Adrenal gland (tissue), 12 donors: ENCODE data around the gene ZC3H18. TPM values are rescaled to one million over a fixed set of nuclear protein-coding genes. Genes with fewer than 3 reads are reported as not detected.

Source experiments
- DNase-seq, 7 donors: peaks; one replicate each; pipeline ENCODE4 v3.0.0-alpha.2; 2019 to 2020
- H3K27ac ChIP-seq, 5 donors: fragments of 200-600 bp; sonication (generic) in 4 of 5; 1 replicate in 3 of 5; 2 replicates in 2 of 5; pipeline versions ENCODE4 v1.5.1 to v1.8.0; 2016 to 2020; ENCODE audit warnings: mild to moderate bottlenecking in 1 of 5
- H3K27me3 ChIP-seq: fragments of 200-600 bp; 2 replicates; pipeline ENCODE4 v1.8.0; 2021
- H3K36me3 ChIP-seq, 2 donors: fragments of 200-600 bp; replicated peaks in 1 of 2; 1 replicate in 1 of 2; 2 replicates in 1 of 2; pipeline versions ENCODE4 v1.5.1 to v1.8.0; 2018 to 2022
- H3K4me1 ChIP-seq, 2 donors: fragments of 200-600 bp; replicated peaks in 1 of 2; 1 replicate in 1 of 2; 2 replicates in 1 of 2; pipeline versions ENCODE4 v1.5.1 to v1.8.0; 2018 to 2021
- H3K4me3 ChIP-seq, 4 donors: fragments of 200-600 bp; sonication (generic) in 3 of 4; one replicate each; pipeline ENCODE4 v1.5.1; 2016 to 2018
- H3K9me3 ChIP-seq, 3 donors: fragments of 200-600 bp; sonication (generic) in 1 of 3; replicated peaks in 1 of 3; 1 replicate in 2 of 3; 2 replicates in 1 of 3; pipeline versions ENCODE4 v1.5.1 to v1.8.0; 2016 to 2021
- POLR2A ChIP-seq, 2 donors: fragments of 450-650 bp; IDR thresholded peaks; one replicate each; pipeline ENCODE4 v1.6.1; 2017; ENCODE audit warnings: antibody characterized with exemption in 2 of 2, mild to moderate bottlenecking in 2 of 2, moderate library complexity in 1 of 2
- WGBS, 4 donors: extraction: QIAGEN DNeasy Blood & Tissue Kit in 2 of 4; methylation state at CpG; one replicate each; pipeline versions ENCODE4 v1.1.5 to v1.1.7; 2013 to 2017; 5-methylcytosine and 5-hydroxymethylcytosine counted together
- intact Hi-C, 2 donors: fragments of 100-400 bp; cut with DNase I; formaldehyde crosslinking; loops; one replicate each; pipeline versions ENCODE4 v1.14.1 to v1.15.0; 2022 to 2023
- polyA plus RNA-seq, 3 donors: library from polyadenylated mRNA; stranded (reverse); fragments of 200-250 nt in 2 of 3; fragments of 350-450 nt in 1 of 3; fragmentation: Illumina TruSeq in 1 of 3; extraction: RNeasy Lipid Tissue Mini Kit (QIAGEN cat#74804) in 1 of 3; gene quantifications; one replicate each; pipeline ENCODE4 v1.2.3, GENCODE V29; 2013 to 2014
- total RNA-seq, 9 donors: library from RNA; depleted of rRNA in 4 of 9; stranded (reverse); fragments of >200 nt in 4 of 9; fragments of 120-200 nt in 1 of 9; fragmentation: NEBNext Ultra II Directional in 1 of 9; extraction: Animal tissue kit (Norgen Biotek cat#: 25700) in 1 of 9; gene quantifications; one replicate each; pipeline versions ENCODE4 v1.1.0 to v1.2.4, GENCODE V29; 2013 to 2023
- TF ChIP-seq, protein P1 (sequence below), 6 experiments: fragments of 450-650 bp in 4 of 6; fragments of 200-600 bp in 2 of 6; sonication (generic) in 1 of 6; IDR thresholded peaks; 1 replicate in 5 of 6; 2 replicates in 1 of 6; pipeline versions ENCODE4 v1.5.1 to v1.8.0; 2016 to 2021; ENCODE audit warnings: antibody characterized with exemption in 6 of 6, mild to moderate bottlenecking in 2 of 6, moderate library complexity in 1 of 6
- donor health status: healthy with polysubstance abuse.
- donor health status: Bipolar disorder and iron deficiency.
- donor health status: DM: yes; HTN: yes; CAD: no.
- donor health status: DM: no; HTN: no; CAD: no.
- donor health status: DM: no; HTN: no; CAD: no.
- donor health status: DM: yes; HTN: yes; CAD: no.

The ZC3H18 gene
- total and polyA plus RNA-seq, 12 donors: 6.1 to 49.1 (median 22.9) TPM

DNA sequence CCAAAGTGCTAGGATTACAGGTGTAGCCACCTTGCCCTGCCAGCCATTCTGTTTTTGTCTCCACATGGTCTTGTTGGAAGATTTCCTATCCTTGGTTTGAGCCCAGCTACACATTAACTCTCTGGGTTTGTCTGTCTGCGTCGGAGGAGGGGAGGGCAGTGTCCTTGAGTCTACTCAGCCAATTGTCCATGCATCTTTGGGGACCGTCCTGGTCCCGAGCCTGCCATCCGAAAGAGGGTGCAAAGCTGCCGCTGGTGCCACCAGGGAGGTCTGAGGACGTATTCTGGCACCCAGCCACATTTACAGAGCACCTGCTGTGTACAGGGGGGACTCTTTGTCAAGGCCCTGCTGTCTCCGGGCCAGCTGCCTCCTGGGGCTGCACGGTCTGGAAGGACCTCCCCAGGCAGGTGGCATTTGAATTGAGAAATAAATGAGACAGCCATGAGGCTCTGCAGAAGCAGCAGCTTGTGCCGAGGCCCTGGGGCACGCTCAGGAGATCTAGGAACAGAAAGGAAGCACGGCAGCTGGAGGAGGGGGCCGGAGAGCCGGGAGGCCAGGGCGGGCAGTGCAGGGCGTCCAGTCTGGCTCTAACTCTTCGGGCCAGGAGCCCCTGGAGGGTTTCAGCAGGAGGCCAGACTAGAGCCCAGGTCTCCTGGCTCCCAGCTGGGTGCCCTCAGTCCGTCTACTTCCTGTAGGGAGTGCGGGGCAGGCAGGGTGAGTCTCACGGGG, 79.2 kb downstream of the ZC3H18 start:
- DNase-seq: no peak
- TF ChIP-seq, protein P1, sequence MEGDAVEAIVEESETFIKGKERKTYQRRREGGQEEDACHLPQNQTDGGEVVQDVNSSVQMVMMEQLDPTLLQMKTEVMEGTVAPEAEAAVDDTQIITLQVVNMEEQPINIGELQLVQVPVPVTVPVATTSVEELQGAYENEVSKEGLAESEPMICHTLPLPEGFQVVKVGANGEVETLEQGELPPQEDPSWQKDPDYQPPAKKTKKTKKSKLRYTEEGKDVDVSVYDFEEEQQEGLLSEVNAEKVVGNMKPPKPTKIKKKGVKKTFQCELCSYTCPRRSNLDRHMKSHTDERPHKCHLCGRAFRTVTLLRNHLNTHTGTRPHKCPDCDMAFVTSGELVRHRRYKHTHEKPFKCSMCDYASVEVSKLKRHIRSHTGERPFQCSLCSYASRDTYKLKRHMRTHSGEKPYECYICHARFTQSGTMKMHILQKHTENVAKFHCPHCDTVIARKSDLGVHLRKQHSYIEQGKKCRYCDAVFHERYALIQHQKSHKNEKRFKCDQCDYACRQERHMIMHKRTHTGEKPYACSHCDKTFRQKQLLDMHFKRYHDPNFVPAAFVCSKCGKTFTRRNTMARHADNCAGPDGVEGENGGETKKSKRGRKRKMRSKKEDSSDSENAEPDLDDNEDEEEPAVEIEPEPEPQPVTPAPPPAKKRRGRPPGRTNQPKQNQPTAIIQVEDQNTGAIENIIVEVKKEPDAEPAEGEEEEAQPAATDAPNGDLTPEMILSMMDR (IDR thresholded peaks at IDR 0.05): no peak
- TF ChIP-seq POLR2A (IDR thresholded peaks at IDR 0.05): no peak
- Histone ChIP-seq H3K27ac (peak overlapping the region in 1 of 5 donors; percentile 90), H3K9me3 (no peaks in the 10 kb centered on the region), H3K36me3 (no peaks in the 10 kb centered on the region), H3K4me1 (peaks cover 0 to 12% of the 10 kb centered on the region in 2 donors), H3K27me3 (no peaks in the 10 kb centered on the region), H3K4me3 (peak overlapping the region in 1 of 4 donors; percentile 69)
- WGBS, 4 donors: 57 to 71% (median 65%) methylated on average over 14 to 20 of the region's 20 CpGs
- intact Hi-C loops: no loop called here

DNA sequence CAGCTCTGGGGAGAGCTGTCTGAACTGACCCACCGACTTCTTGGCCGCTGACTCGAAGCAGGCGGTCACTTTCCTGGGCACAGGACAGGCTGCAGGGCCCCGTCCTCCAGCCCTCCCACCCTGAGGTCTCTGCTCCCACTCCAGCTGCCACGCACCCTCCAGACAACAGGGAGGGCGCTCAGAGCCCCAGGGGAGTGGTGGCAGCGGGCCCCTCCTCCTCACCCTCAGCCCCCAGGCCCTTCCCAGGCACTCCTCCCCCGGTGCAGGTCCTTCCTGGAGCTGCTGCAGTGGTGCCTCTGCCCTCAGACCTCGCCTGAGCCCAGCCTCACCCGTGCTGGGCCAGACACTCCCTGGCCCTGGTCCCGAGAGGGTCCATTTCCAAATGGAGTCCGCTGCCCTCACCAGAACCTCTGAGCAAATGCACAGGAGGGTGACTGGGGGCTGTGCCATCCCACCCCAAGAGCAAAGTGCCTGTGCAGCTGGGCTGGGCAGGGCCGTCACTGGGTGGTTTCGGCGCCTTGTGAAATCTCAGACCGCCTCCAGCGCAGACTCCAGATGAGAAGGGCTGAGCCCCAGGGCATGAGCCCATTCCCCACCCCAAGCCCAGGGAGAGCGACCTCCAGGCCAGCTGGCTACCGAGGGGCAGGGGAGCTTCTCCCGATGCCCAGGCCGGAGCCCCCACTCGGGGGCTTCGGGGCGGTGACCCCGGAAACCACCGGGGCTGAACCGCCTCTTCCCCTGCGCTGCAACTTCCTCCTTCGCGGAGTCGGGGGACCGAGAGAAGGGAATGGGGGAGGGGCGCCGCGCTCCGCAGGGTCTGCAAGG, 79.9 kb downstream of the ZC3H18 start:
- H3K27ac ChIP-seq: peak overlapping the region in 4 of 5 donors; percentile 52 to 90 (median 66)
- WGBS, 4 donors: 23 to 43% (median 32%) methylated on average over 12 to 37 of the region's 37 CpGs
- peak in 2 of 7 donors; percentile 44 to 61 for DNase-seq

DNA sequence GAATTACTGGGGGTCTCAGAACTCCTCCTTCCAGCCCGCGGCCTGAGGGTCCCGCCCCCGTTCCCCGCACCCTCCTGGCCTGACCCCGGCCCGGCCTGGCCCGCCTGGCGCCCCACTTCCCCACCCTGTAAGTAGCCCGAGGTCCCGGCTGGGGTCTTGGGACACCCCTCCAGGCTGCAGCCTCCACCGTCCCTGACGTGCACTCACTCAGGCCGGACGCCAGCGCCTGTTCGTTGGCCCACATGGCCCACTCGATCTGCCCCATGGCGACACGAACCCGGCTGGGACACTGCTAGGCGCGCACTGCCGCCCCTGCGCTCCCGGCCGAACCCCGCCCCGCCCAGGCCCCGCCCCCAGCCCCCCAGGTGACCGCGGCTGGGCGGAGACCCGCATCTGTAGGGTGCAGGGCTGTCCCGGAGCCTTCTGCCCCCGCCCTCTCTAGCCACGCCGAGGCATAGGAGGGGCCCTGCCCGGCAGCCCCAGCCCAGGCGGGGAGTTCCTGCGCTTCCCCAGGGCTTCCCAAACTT, 80.6 kb downstream of the ZC3H18 start, which contains the start of gene CYBA:
Gene CYBA, minus strand, starts transcription at position 305 of the 527 bp plus-strand sequence. Its CDS starts 40 bp downstream, at position 265.
- H3K4me1 ChIP-seq: peaks cover 0 to 12% of the 10 kb centered on the region in 2 donors
- TF ChIP-seq, protein P1 (IDR thresholded peaks at IDR 0.05): no peak
- peak; percentile 14 to 25 for TF ChIP-seq POLR2A (IDR thresholded peaks at IDR 0.05)
- H3K9me3 ChIP-seq: no peaks in the 10 kb centered on the region
- H3K36me3 ChIP-seq: peaks cover 0 to 12% of the 10 kb centered on the region in 2 donors
- H3K27me3 ChIP-seq: no peaks in the 10 kb centered on the region
- intact Hi-C loops: no loop called here
- 5 to 11% (median 7%) methylated on average over 4 to 41 of the region's 41 CpGs for WGBS, 4 donors
- peak; percentile 57 to 80 (median 60) for DNase-seq
- H3K4me3 ChIP-seq: peak within 1 kb of the TSS in 2 of 4 donors; percentile 30 to 69
- H3K27ac ChIP-seq: peak within 1 kb of the TSS in 4 of 5 donors; percentile 52 to 90 (median 66)

More for the DNA sequence above, 79.9 kb downstream of the ZC3H18 start:
- TF ChIP-seq POLR2A (IDR thresholded peaks at IDR 0.05): no peak
- TF ChIP-seq, protein P1 (IDR thresholded peaks at IDR 0.05): no peak
- Histone ChIP-seq H3K27me3 (no peaks in the 10 kb centered on the region), H3K4me1 (peaks cover 0 to 12% of the 10 kb centered on the region in 2 donors), H3K4me3 (peak overlapping the region in 2 of 4 donors; percentile 30 to 69), H3K36me3 (peaks cover 0 to 6% of the 10 kb centered on the region in 2 donors), H3K9me3 (no peaks in the 10 kb centered on the region)
- intact Hi-C loops: no loop called here
